KMS-11 (cell line): Measurements from ENCODE around the gene ARPP19.
"Not testable (repeated sequence)": the region's sequence is repeated elsewhere in the genome, so short reads cannot be mapped to it uniquely, and the experiment has no call there.

Experiments
- H2AFZ ChIP-seq: fragments of 200-600 bp; sonication (generic); 2 replicates; pipeline ENCODE4 v1.6.1; 2016; ENCODE audit warnings: antibody characterized with exemption, mixed run types, low read depth
- H3K27ac ChIP-seq: fragments of 200-600 bp; sonication (generic); 2 replicates; pipeline ENCODE4 v1.6.1; 2016; ENCODE audit warnings: mild to moderate bottlenecking, mixed run types
- H3K27me3 ChIP-seq: fragments of 200-600 bp; sonication (generic); 2 replicates; pipeline ENCODE4 v1.6.1; 2017; ENCODE audit warnings: mild to moderate bottlenecking, low read depth, mixed run types, moderate library complexity; ENCODE audit not compliant: insufficient read depth
- H3K36me3 ChIP-seq: fragments of 200-600 bp; sonication (generic); 2 replicates; pipeline ENCODE4 v1.6.1; 2017; ENCODE audit warnings: mild to moderate bottlenecking, mixed run types; ENCODE audit not compliant: insufficient read depth
- H3K4me1 ChIP-seq: fragments of 200-600 bp; sonication (generic); 2 replicates; pipeline ENCODE4 v1.6.1; 2016; ENCODE audit warnings: mild to moderate bottlenecking, low read depth, mixed run types; ENCODE audit not compliant: poor library complexity, severe bottlenecking
- H3K4me2 ChIP-seq: fragments of 200-600 bp; sonication (generic); 2 replicates; pipeline ENCODE4 v1.7.0; 2016; ENCODE audit warnings: mild to moderate bottlenecking, mixed run types
- H3K4me3 ChIP-seq: fragments of 200-600 bp; sonication (generic); IDR thresholded peaks from 2 replicates; pipeline ENCODE4 v1.6.1; 2017; ENCODE audit warnings: low read depth, low read length, mixed read lengths; ENCODE audit not compliant: insufficient read depth
- H3K79me2 ChIP-seq: fragments of 200-600 bp; sonication (generic); 2 replicates; pipeline ENCODE4 v1.6.1; 2016; ENCODE audit warnings: low read depth, mixed run types; ENCODE audit not compliant: insufficient read depth
- H3K9ac ChIP-seq: fragments of 200-600 bp; sonication (generic); 2 replicates; pipeline ENCODE4 v1.6.1; 2016; ENCODE audit warnings: mild to moderate bottlenecking, mixed run types
- H4K20me1 ChIP-seq: fragments of 200-600 bp; sonication (generic); 2 replicates; pipeline ENCODE4 v1.6.1; 2016; ENCODE audit warnings: mild to moderate bottlenecking, mixed run types; ENCODE audit not compliant: insufficient read depth
- CTCF ChIP-seq: fragments of 200-600 bp; sonication (generic); conservative IDR thresholded peaks from 2 replicates; pipeline ENCODE4 v1.6.1; 2017; ENCODE audit warnings: low read depth, mild to moderate bottlenecking, antibody characterized with exemption, low read length, moderate library complexity, mixed read lengths

ARPP19 gene

GRCh38 chr15:52584414-52584813, 15.6 kb upstream of the ARPP19 start:
- no peak overlapping the region for H3K9ac ChIP-seq
- H4K20me1 ChIP-seq = no peaks in the 10 kb centered on the region
- no peaks in the 10 kb centered on the region for H3K79me2 ChIP-seq
- H3K4me2 ChIP-seq = no peak overlapping the region
- H3K27ac ChIP-seq = no peak overlapping the region
- H3K27me3 ChIP-seq = no peaks in the 10 kb centered on the region
- no peak overlapping the region for H2AFZ ChIP-seq
- no peak for TF ChIP-seq CTCF
- H3K4me1 ChIP-seq = no peaks in the 10 kb centered on the region
- no peaks in the 10 kb centered on the region for H3K36me3 ChIP-seq
- H3K4me3 ChIP-seq = no peak overlapping the region

GRCh38 chr15:52579852-52580251, 11.0 kb upstream of the ARPP19 start:
- H2AFZ ChIP-seq = no peak overlapping the region
- H3K4me1 ChIP-seq = no peaks in the 10 kb centered on the region
- no peaks in the 10 kb centered on the region for H3K79me2 ChIP-seq
- H3K27me3 ChIP-seq = no peaks in the 10 kb centered on the region
- H3K4me2 ChIP-seq = no peak overlapping the region
- no peak overlapping the region for H3K27ac ChIP-seq
- H3K9ac ChIP-seq = no peak overlapping the region
- no peak for TF ChIP-seq CTCF
- no peak overlapping the region for H3K4me3 ChIP-seq
- no peaks in the 10 kb centered on the region for H4K20me1 ChIP-seq
- H3K36me3 ChIP-seq = no peaks in the 10 kb centered on the region

- Histone ChIP-seq H3K9ac (no peak overlapping the region), H4K20me1 (no peaks in the 10 kb centered on the region), H3K4me2 (no peak overlapping the region), H3K27me3 (no peaks in the 10 kb centered on the region), H3K4me1 (no peaks in the 10 kb centered on the region), H3K79me2 (no peaks in the 10 kb centered on the region), H3K36me3 (no peaks in the 10 kb centered on the region), H2AFZ (no peak overlapping the region), H3K4me3 (no peak overlapping the region), H3K27ac (no peak overlapping the region)
- no peak for TF ChIP-seq CTCF
These were observed 7.9 kb upstream of the ARPP19 start for GRCh38 chr15:52576692-52577091.

- not testable (repeated sequence) for H3K79me2 ChIP-seq, H3K9ac ChIP-seq, H3K36me3 ChIP-seq, H2AFZ ChIP-seq, H4K20me1 ChIP-seq, H3K4me1 ChIP-seq, H3K4me3 ChIP-seq, H3K27ac ChIP-seq, H3K4me2 ChIP-seq, H3K27me3 ChIP-seq
These were observed 6.7 kb upstream of the ARPP19 start for GRCh38 chr15:52575573-52575972.

- H2AFZ ChIP-seq = no peak overlapping the region
- no peaks in the 10 kb centered on the region for H3K4me1 ChIP-seq
- no peak overlapping the region for H3K4me3 ChIP-seq
- no peak overlapping the region for H3K4me2 ChIP-seq
- H3K79me2 ChIP-seq = no peaks in the 10 kb centered on the region
- H3K27me3 ChIP-seq = no peaks in the 10 kb centered on the region
- H3K27ac ChIP-seq = no peak overlapping the region
- H3K9ac ChIP-seq = no peak overlapping the region
- TF ChIP-seq CTCF = no peak
- no peaks in the 10 kb centered on the region for H4K20me1 ChIP-seq
- H3K36me3 ChIP-seq = no peaks in the 10 kb centered on the region
These were observed 6.2 kb upstream of the ARPP19 start for GRCh38 chr15:52575072-52575471.

GRCh38 chr15:52574623-52575022, 5.8 kb upstream of the ARPP19 start:
- not testable (repeated sequence) for H3K27ac ChIP-seq, H3K79me2 ChIP-seq, H3K4me2 ChIP-seq, H3K4me1 ChIP-seq, H3K4me3 ChIP-seq, H3K36me3 ChIP-seq, H3K27me3 ChIP-seq, H2AFZ ChIP-seq, H4K20me1 ChIP-seq, H3K9ac ChIP-seq
